ENCODE measurements around the gene LKAAEAR1. TPM values are rescaled to one million over a fixed set of nuclear protein-coding genes. Genes with fewer than 3 reads are reported as not detected.

LKAAEAR1 gene
- total and polyA plus RNA-seq, 2 of the 13 experiments (the other 11 are each of a cell fraction or from before 2014, with no cell fraction given): not detected

- no peak for TF ChIP-seq GRHL1 (CRISPR knock-in tag; conservative IDR thresholded peaks at IDR 0.05)
- peak; percentile 29; the same call in 1 of the 2 replicates for TF ChIP-seq FOSL2 (CRISPR knock-in tag; IDR thresholded peaks at IDR 0.05)
- no peak for TF ChIP-seq ZNF557 (CRISPR knock-in tag; IDR thresholded peaks at IDR 0.05)
- peak; percentile 71 to 90 for TF ChIP-seq NR2F1 (CRISPR knock-in tag; IDR thresholded peaks at IDR 0.05)
- TF ChIP-seq NR2F2 (IDR thresholded peaks at IDR 0.05; ENCODE audit: borderline replicate concordance, low read depth): 0 out of 2 replicates have a peak, but pooled peaks have one; percentile 53
- no peak for TF ChIP-seq PHF5A (CRISPR knock-in tag; IDR thresholded peaks at IDR 0.05; ENCODE audit: low read depth, unreplicated experiment)
- no peak for TF ChIP-seq TOPORS (CRISPR knock-in tag; IDR thresholded peaks at IDR 0.05)
- TF ChIP-seq ZFP36L1 (CRISPR knock-in tag; IDR thresholded peaks at IDR 0.05): no peak
- TF ChIP-seq EHMT2 (IDR thresholded peaks at IDR 0.05; ENCODE audit: borderline replicate concordance, low read depth, low read length): no peak
- no peak for TF ChIP-seq ZNF12 (CRISPR knock-in tag; IDR thresholded peaks at IDR 0.05)
- no peak for TF ChIP-seq ELF4 (CRISPR knock-in tag; IDR thresholded peaks at IDR 0.05; ENCODE audit: borderline replicate concordance)
- TF ChIP-seq CBFB (CRISPR knock-in tag; IDR thresholded peaks at IDR 0.05): 0 out of 2 replicates have a peak, but pooled peaks have one; percentile 31
- no peak for TF ChIP-seq ATRX (CRISPR knock-in tag; IDR thresholded peaks at IDR 0.05; ENCODE audit: borderline replicate concordance)
- no peak for TF ChIP-seq ZSCAN5A (CRISPR knock-in tag; IDR thresholded peaks at IDR 0.05; ENCODE audit: borderline replicate concordance)
- TF ChIP-seq ZNF816 (CRISPR knock-in tag; IDR thresholded peaks at IDR 0.05; ENCODE audit: borderline replicate concordance): no peak
- no peak for TF ChIP-seq ZNF382 (CRISPR knock-in tag; IDR thresholded peaks at IDR 0.05; ENCODE audit: borderline replicate concordance)
- no peak for TF ChIP-seq FOXC1 (CRISPR knock-in tag; IDR thresholded peaks at IDR 0.05; ENCODE audit: borderline replicate concordance)
- no peak for TF ChIP-seq EED (CRISPR knock-in tag; IDR thresholded peaks at IDR 0.05)
- TF ChIP-seq STAG1 (CRISPR knock-in tag; IDR thresholded peaks at IDR 0.05): no peak
- TF ChIP-seq MYC (CRISPR knock-in tag; IDR thresholded peaks at IDR 0.05; ENCODE audit: borderline replicate concordance): peak; percentile 30; the same call in 1 of the 2 replicates
- no peak for TF ChIP-seq GMEB1 (CRISPR knock-in tag; IDR thresholded peaks at IDR 0.05; ENCODE audit: borderline replicate concordance)
- peak; percentile 40; the same call in 1 of the 2 replicates for TF ChIP-seq MED13 (CRISPR knock-in tag; IDR thresholded peaks at IDR 0.05)
- no peak for TF ChIP-seq PHB2 (IDR thresholded peaks at IDR 0.05; ENCODE audit: partially characterized antibody)
- TF ChIP-seq DDIT3 (CRISPR knock-in tag; IDR thresholded peaks at IDR 0.05): no peak
- TF ChIP-seq ZNF292 (CRISPR knock-in tag; IDR thresholded peaks at IDR 0.05; ENCODE audit: borderline replicate concordance, low read depth): peak; percentile 49; the same call in 1 of the 2 replicates
- 0 out of 2 replicates have a peak, but pooled peaks have one; percentile 47 for TF ChIP-seq ZNF350 (CRISPR knock-in tag; IDR thresholded peaks at IDR 0.05; ENCODE audit: borderline replicate concordance, low read depth)
Observed at GRCh38 chr20:64082126-64082731, 2.0 kb downstream of the LKAAEAR1 start (continued).

Data from HepG2 (cell line).